NCI-H2081 (cell line): ENCODE results near the gene SMAD2.
A peak's percentile ranks its signal among the peaks of the same experiment; 100 is the strongest.

Experiments used
- DNase-seq, 2 experiments: peaks; one replicate each; lab custom pipeline; 2025; lab: John Stamatoyannopoulos, UW

Gene SMAD2

DNA sequence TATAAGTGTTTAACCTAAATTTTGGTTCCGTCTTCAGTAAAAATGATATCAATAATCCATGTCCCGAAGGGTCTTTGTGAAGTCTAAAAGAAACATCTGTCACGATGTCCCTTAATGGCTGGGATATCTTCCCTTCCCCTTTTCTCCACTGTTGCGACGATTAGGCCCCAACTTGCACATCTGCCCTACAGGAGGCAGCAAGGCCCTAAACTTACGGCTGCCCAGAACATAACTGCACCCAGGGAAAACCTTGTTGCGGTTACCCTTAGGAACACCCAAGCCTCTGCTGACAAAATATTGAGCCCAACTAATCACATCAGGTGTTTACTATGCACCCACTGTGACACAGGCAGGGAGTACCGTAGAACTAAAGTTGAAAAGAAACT lies 1.3 kb upstream of the SMAD2 start:
- no peak for DNase-seq

DNA sequence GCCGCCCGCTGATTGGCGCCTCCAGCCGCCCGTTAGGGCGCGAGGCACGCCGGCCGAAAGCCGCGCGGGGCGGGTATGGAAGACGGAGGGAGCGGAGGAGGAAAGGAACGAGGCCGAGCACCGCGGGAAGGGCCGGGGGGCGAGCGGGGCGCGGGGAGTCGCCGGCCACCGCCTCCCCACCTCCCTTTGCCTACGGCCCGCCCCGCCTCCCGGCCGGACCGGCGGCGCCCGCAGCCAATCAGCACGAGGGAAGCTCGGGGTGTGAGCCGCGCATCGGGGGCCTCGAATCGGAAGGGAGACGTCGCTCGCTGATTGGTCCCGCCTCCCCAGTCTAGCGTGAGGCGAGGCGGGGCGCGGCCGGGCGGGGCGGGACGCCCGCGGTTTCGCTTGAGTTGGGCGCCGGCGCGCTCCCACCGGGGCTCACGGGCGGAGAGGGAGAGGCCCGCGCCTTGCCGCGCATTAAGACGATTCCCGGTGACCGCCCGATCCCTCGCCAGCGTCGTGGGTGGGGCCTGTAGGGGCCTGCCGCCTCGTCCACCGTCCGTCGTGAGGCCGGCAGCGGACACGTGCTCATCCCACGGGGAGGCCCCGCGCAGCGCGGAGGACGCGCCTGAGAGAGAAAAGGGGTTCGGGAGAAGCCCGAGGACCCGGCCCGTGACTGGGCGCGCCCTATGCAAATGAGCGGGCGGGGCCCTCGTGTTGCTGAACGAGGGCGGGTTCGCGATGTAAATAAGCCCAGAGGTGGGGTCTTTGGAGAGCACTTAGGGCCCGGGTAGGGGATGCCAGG lies 665 bp upstream of the SMAD2 start:
- DNase-seq, result peak; percentile 90 to 94

GRCh38 chr18:47929681-47930198 lies 719 bp downstream of the SMAD2 start:
- DNase-seq, result no peak

- DNase-seq, result no peak
These were observed 2.0 kb downstream of the SMAD2 start for GRCh38 chr18:47928466-47928865.

GRCh38 chr18:47926101-47926850 lies 4.2 kb downstream of the SMAD2 start:
- no peak for DNase-seq

DNA sequence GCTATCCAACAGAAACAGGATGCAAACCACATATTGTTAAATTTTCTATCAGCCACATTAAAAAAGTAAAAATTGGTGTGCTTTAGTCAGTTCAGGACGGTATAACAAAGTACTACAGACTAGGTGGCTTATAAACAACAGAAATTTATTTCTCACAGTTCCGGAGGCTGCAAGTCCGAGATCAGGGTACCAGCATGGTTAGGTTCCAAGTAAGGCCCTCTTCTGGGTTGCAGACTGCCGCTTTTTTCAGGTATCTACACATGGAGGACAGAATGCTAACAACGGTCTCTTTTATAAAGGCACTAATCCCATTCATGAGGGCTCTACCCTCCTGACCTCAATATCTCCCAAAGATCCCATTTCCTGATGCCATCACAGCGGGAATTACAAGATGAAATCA lies 10.5 kb downstream of the SMAD2 start:
- no peak for DNase-seq

DNA sequence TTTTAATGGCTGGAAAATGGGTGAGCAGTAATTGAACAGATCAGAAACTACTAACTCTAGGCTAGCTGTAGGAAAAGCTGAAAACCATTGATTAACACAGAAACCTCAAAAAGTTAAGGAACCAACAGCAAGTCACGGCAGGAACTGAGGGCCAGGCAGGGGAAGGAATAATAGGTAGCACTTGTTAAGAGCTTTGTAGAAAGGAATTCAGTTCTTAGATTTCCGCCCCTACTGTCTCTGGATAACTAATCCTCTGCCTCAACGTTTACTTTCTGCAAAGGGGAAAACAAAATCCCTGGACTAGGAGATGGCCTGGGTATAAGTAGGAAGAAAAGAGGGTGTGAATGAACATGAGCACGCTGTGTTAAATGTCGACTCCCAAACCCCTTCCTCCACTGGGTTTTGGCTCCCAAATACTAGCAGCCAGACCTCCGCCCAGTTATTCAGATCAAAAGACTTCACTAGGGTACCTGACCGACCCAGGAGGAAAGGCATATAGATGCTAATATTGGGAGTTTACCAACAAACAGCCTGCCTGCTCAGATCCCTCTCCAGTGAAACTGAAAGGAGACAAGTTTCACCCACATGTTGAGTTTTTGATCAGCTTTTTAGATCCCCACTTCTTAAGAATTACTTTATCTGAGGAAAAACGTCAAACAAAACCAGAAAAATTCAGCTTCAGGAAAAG lies 12.4 kb downstream of the SMAD2 start:
- DNase-seq, result no peak

DNA sequence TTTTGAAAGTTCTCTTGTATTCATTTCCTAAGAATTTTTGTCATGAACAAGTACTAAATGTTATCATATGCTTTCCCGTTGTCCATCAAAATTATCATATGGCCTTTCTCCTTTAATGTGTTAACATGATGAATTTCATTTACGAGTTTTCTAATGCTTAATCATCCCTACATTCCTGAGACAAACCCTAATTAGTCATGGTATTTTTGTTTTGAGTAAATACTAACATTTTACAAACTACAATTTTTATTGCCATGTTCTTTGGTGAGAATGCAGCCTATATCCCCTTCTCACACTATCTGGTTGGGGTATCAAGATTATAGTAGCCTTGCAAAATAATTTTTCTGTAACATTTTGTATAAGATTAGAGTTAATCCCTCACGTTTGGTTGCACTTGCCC lies 14.5 kb downstream of the SMAD2 start:
- no peak for DNase-seq

DNA sequence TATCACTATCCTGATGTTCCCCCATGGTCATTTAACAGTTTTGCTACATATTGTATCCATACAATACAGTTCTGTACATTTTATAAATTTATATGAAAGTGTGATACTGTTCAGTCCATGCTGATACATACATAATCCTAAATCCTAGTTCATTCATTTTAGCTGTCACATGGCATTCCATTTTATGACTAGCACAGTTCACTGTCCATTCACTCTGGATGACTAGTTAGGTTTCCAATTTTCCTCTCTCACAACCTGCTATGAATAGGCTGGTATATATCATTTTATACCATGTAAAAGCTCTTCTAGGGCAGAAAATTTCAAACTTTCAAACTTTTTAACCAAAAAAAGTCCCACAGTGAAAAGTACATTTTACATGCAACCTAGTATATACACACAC lies 15.2 kb downstream of the SMAD2 start:
- DNase-seq, result no peak

- no peak for DNase-seq
These were observed 17.5 kb downstream of the SMAD2 start for GRCh38 chr18:47912794-47913585.

DNA sequence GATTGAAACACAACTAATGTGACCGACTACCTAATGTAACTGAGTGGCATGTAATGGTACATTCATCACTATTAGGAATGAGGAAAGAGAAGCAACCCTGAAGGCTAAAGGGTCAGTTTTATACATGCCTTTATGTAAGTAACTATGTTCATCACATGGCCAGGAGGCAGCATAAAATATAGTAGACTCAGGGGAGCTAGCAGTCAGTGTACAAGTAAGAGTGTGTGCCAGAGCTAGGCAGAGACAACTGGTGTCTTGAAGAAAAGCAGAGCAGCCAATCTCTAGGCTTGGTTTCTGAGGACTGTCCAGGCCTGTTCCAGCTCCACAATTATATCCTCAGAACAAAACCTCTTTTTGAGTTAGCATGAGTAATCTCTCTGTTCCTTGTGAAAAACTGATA lies 18.1 kb downstream of the SMAD2 start:
- DNase-seq, result no peak

GRCh38 chr18:47911877-47912276 lies 18.6 kb downstream of the SMAD2 start:
- DNase-seq, result no peak

GRCh38 chr18:47909484-47909883 lies 21.0 kb downstream of the SMAD2 start:
- no peak for DNase-seq

DNA sequence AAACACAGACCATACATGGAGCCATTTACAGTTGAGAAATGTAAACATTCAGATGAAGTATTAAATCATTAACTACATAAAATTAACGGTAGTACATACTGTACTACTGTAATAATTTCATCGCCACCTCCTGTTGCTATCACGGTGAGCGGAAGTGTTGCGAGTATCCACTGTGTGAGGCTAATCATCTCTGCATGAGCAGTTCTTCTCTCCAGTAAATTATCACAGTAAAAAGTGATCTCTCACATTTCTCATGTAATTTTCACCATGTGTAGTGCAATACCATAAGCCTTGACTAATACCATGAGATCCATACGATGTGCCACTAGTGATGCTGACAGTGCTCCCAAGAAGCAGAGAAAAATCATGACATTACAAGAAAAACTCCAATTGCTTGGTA lies 21.9 kb downstream of the SMAD2 start:
- peak in 1 of 2 experiments; percentile 12 for DNase-seq

GRCh38 chr18:47906408-47906807 lies 24.1 kb downstream of the SMAD2 start:
- no peak for DNase-seq

DNA sequence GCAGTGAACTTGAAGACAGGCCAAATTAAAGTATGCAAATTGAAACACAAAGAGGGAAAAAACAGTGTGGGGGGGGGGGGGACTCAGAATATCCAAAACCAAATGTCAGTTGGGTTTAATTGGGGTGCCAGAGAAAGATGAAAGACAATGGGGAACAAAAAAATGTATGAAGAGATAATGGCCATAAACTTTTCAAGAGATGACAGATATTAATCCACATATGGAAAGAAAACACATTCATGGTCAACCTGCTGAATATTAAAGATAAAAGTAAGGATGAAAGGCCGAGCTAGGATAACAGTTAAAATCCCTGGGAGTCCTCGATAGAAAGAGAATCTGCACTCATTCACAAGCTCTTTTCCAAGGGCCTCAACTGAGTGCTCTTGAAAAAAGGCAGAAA lies 26.6 kb downstream of the SMAD2 start:
- no peak for DNase-seq

- no peak for DNase-seq
These were observed 28.7 kb downstream of the SMAD2 start for GRCh38 chr18:47901624-47902362.

- peak in 1 of 2 experiments; percentile 32 for DNase-seq
These were observed 31.2 kb downstream of the SMAD2 start for GRCh38 chr18:47899107-47899840.

DNA sequence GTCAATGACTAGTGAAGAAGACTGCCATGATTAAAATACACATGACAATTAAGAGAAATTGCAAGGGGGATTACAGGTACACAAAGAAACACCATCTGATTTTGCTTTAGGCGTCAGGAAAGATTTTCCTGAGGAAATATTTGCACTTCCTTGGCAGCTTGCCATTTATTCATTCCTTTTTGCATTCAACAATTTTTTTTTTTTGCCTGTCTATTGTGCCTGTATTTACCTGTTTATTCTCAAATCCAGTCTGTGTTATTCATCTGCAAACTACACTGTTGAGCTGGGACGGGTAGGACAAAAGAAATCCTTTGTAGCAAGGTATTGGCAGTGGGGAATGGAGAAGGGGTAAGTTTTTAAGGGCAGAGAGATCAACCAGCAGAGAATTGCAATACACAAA lies 31.8 kb downstream of the SMAD2 start:
- peak in 1 of 2 experiments; percentile 54 for DNase-seq

GRCh38 chr18:47898055-47898454 lies 32.4 kb downstream of the SMAD2 start:
- no peak for DNase-seq
